ENCODE measurements around the gene SLC2A6. TPM values are rescaled to one million over a fixed set of nuclear protein-coding genes. Genes with fewer than 3 reads are reported as not detected.

Gene SLC2A6
- total RNA-seq, 1 experiment from 2014 or later: 10.6 TPM

DNA sequence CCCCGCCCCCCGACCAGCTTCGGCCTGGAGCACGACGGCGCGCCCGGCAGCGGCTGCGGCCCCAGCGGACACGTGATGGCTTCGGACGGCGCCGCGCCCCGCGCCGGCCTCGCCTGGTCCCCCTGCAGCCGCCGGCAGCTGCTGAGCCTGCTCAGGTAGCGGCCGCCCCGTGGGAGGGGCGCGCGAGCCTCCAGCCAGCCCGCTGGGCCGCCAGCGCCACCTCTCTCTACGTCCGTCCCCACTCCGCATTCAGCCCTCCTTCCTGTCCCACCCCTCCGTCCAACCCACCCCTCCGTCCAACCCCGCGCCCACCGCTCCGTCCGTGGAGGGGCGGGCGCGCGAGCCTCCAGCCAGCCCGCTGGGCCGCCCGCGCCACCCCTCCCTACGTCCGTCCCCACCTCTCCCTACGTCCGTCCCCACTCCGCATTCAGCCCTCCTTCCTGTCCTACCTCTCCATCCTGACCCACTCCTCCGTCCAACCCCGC is 50.2 kb downstream of the SLC2A6 start:
- H3K9ac ChIP-seq (ENCODE audit: low read length): no peak overlapping the region
- H2AFZ ChIP-seq (ENCODE audit: low read length): no peak overlapping the region
- H3K79me2 ChIP-seq (ENCODE audit: low read length): no peaks in the 10 kb centered on the region
- H3K4me2 ChIP-seq (ENCODE audit: low read depth, low read length, poor library complexity, severe bottlenecking): no peak overlapping the region
- H3K4me3 ChIP-seq (ENCODE audit: low read length): no peak overlapping the region
- H3K4me1 ChIP-seq (ENCODE audit: low read length): no peaks in the 10 kb centered on the region
- H3K9me3 ChIP-seq (ENCODE audit: low read length): no peaks in the 10 kb centered on the region
- no peaks in the 10 kb centered on the region for H3K27me3 ChIP-seq (ENCODE audit: low read length)
- H3K27ac ChIP-seq (ENCODE audit: low read length): no peak overlapping the region
- no peaks in the 10 kb centered on the region for H4K20me1 ChIP-seq (ENCODE audit: insufficient read depth, low read depth, low read length)
- no peak for DNase-seq
- H3K36me3 ChIP-seq (ENCODE audit: insufficient read depth, low read length): no peaks in the 10 kb centered on the region
- H3K9me2 ChIP-seq (replicated peaks; ENCODE audit: insufficient read depth, low read length): no peaks in the 10 kb centered on the region

DNA sequence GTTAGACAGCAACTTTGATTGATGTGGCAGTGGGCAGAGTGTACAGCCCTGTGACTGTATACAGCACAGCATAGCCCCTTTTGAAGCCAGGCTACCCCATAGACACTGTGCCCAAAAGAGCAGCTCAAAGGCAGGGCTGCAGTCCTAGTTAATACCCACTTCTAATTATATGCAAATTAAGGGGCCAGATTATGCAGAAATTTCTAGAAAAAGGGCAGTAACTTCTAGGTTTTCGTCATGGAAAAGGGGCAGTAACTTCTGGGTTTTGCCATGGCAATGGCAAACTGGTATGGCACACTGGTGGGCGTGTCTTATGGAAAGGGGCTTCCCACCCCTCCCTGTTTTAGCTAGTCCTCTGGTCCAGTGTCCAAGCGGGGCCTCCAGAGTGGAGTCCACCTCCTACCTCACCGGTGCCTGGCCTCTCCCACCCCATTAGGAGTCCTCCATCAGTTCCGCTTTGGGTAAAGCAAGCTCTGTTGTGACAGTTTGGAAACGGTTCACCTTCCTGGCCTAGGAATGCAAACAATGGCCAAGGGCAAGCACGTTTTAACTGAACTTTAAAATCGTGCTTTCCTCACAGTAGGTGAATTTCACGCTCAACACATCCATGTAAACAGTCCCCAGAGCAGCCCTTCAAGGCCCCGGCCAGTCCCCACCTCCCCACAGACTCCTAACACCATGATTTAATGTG is 51.1 kb downstream of the SLC2A6 start:
- Histone ChIP-seq H3K4me1 (ENCODE audit: low read length) (no peaks in the 10 kb centered on the region), H3K27ac (ENCODE audit: low read length) (no peak overlapping the region), H3K9me3 (ENCODE audit: low read length) (no peaks in the 10 kb centered on the region), H3K4me2 (ENCODE audit: low read depth, low read length, poor library complexity, severe bottlenecking) (no peak overlapping the region), H3K4me3 (ENCODE audit: low read length) (no peak overlapping the region), H3K79me2 (ENCODE audit: low read length) (no peaks in the 10 kb centered on the region), H3K27me3 (ENCODE audit: low read length) (no peaks in the 10 kb centered on the region), H3K9me2 (replicated peaks; ENCODE audit: insufficient read depth, low read length) (no peaks in the 10 kb centered on the region), H3K36me3 (ENCODE audit: insufficient read depth, low read length) (no peaks in the 10 kb centered on the region), H3K9ac (ENCODE audit: low read length) (no peak overlapping the region), H2AFZ (ENCODE audit: low read length) (no peak overlapping the region), H4K20me1 (ENCODE audit: insufficient read depth, low read depth, low read length) (no peaks in the 10 kb centered on the region)
- no peak for DNase-seq

DNA sequence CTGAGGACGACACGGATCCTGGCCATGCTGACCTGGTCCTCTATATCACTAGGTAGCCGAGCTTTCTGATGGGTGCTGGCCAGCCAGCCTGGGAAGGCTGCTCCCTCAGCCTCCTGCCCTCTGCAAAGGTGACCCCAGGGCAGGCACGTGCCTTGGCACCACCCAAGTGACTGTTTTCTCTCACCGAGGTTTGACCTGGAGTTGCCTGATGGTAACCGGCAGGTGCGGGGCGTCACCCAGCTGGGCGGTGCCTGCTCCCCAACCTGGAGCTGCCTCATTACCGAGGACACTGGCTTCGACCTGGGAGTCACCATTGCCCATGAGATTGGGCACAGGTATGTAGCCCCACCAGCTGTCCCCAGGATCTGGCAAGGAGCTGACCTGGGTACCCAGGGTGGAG is 52.9 kb downstream of the SLC2A6 start:
- no peak overlapping the region for H3K9ac ChIP-seq (ENCODE audit: low read length)
- no peak overlapping the region for H3K27ac ChIP-seq (ENCODE audit: low read length)

DNA sequence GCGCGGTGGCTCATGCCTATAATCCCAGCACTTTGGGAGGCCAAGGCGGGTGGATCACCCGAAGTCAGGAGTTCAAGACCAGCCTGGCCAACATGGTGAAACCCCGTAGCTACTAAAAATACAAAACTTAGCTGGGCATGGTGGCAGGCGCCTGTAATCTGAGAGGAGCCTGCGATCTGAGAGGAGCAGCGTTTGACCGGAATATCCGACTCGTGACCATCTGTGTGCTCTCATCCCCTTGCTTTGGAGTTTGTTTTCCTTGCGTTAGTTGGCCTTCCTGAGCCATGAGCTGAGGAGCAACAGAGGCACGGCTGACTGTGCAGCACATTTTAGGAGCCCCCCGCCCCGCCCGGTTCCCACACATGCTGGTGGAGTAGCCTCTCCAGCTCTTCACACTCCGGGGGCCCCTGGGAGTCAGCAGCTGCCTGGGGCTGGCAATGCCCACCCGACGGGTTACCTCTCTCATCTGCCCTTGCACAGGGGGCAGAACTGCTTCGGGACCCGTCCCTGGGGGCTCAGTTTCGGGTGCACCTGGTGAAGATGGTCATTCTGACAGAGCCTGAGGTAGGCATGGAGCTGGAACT is 53.8 kb downstream of the SLC2A6 start:
- H3K4me3 ChIP-seq (ENCODE audit: low read length): no peak overlapping the region
- H3K4me2 ChIP-seq (ENCODE audit: low read depth, low read length, poor library complexity, severe bottlenecking): no peak overlapping the region
- peaks cover 12% of the 10 kb centered on the region for H3K4me1 ChIP-seq (ENCODE audit: low read length)
- H3K79me2 ChIP-seq (ENCODE audit: low read length): no peaks in the 10 kb centered on the region
- H3K9ac ChIP-seq (ENCODE audit: low read length): no peak overlapping the region
- H3K9me3 ChIP-seq (ENCODE audit: low read length): no peaks in the 10 kb centered on the region
- no peaks in the 10 kb centered on the region for H4K20me1 ChIP-seq (ENCODE audit: insufficient read depth, low read depth, low read length)
- H3K27me3 ChIP-seq (ENCODE audit: low read length): no peaks in the 10 kb centered on the region
- H3K36me3 ChIP-seq (ENCODE audit: insufficient read depth, low read length): no peaks in the 10 kb centered on the region
- H3K9me2 ChIP-seq (replicated peaks; ENCODE audit: insufficient read depth, low read length): no peaks in the 10 kb centered on the region
- H2AFZ ChIP-seq (ENCODE audit: low read length): no peak overlapping the region
- DNase-seq: no peak
- H3K27ac ChIP-seq (ENCODE audit: low read length): no peak overlapping the region

More for the DNA sequence above, 52.9 kb downstream of the SLC2A6 start:
- Histone ChIP-seq H3K4me2 (ENCODE audit: low read depth, low read length, poor library complexity, severe bottlenecking) (no peak overlapping the region), H4K20me1 (ENCODE audit: insufficient read depth, low read depth, low read length) (no peaks in the 10 kb centered on the region), H3K9me2 (replicated peaks; ENCODE audit: insufficient read depth, low read length) (no peaks in the 10 kb centered on the region), H3K9me3 (ENCODE audit: low read length) (no peaks in the 10 kb centered on the region), H3K27me3 (ENCODE audit: low read length) (no peaks in the 10 kb centered on the region), H3K79me2 (ENCODE audit: low read length) (no peaks in the 10 kb centered on the region), H3K4me3 (ENCODE audit: low read length) (no peak overlapping the region), H3K36me3 (ENCODE audit: insufficient read depth, low read length) (no peaks in the 10 kb centered on the region), H2AFZ (ENCODE audit: low read length) (no peak overlapping the region), H3K4me1 (ENCODE audit: low read length) (peaks cover 4% of the 10 kb centered on the region; the same call in 1 of the 2 replicates)
- no peak for DNase-seq

DNA sequence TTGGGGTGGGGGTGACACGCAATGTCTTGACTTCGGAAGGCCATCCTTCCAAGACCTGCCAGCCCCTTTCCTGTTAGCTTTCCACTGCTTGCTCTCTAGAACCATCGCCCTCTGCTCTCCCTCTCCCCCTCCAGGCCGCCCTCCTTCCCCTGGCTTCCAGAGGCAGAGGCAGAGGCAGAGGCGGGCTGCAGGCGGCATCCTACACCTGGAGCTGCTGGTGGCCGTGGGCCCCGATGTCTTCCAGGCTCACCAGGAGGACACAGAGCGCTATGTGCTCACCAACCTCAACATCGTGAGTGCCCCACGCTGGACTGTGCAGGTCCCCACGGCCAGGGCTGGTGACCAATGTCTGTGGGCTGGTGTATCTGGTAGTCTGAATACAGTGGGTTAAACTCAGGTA is 54.7 kb downstream of the SLC2A6 start:
- Histone ChIP-seq H4K20me1 (ENCODE audit: insufficient read depth, low read depth, low read length) (no peaks in the 10 kb centered on the region), H3K36me3 (ENCODE audit: insufficient read depth, low read length) (no peaks in the 10 kb centered on the region), H3K27ac (ENCODE audit: low read length) (no peak overlapping the region), H3K4me2 (ENCODE audit: low read depth, low read length, poor library complexity, severe bottlenecking) (no peak overlapping the region), H3K9ac (ENCODE audit: low read length) (no peak overlapping the region), H3K4me3 (ENCODE audit: low read length) (no peak overlapping the region), H3K9me2 (replicated peaks; ENCODE audit: insufficient read depth, low read length) (no peaks in the 10 kb centered on the region), H3K79me2 (ENCODE audit: low read length) (no peaks in the 10 kb centered on the region), H3K27me3 (ENCODE audit: low read length) (no peaks in the 10 kb centered on the region), H2AFZ (ENCODE audit: low read length) (no peak overlapping the region), H3K9me3 (ENCODE audit: low read length) (no peaks in the 10 kb centered on the region), H3K4me1 (ENCODE audit: low read length) (peaks cover 18% of the 10 kb centered on the region)
- DNase-seq: no peak

DNA sequence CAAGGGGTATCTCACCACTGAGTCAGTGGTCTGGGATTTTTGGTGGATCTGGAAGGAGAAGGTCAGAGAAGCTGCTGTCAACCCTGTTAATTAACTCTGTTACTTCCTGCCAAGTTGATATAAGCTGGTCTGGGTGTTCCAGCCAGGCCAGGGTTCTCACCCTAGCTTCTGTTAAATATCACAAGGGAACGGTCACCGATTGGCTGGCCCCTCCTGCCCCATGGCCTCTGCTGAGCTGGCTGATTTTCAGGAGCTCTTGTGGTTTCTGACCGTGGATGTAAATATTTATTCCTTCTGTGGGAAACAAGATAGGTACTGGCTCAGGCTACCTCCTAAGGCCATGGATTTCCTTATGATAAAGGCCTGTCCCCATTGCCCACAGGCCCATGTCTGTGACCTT is 55.7 kb downstream of the SLC2A6 start:
- Histone ChIP-seq H2AFZ (ENCODE audit: low read length) (no peak overlapping the region), H3K27me3 (ENCODE audit: low read length) (no peaks in the 10 kb centered on the region), H4K20me1 (ENCODE audit: insufficient read depth, low read depth, low read length) (no peaks in the 10 kb centered on the region), H3K27ac (ENCODE audit: low read length) (no peak overlapping the region), H3K9ac (ENCODE audit: low read length) (no peak overlapping the region), H3K36me3 (ENCODE audit: insufficient read depth, low read length) (no peaks in the 10 kb centered on the region), H3K4me3 (ENCODE audit: low read length) (no peak overlapping the region), H3K9me2 (replicated peaks; ENCODE audit: insufficient read depth, low read length) (no peaks in the 10 kb centered on the region), H3K4me1 (ENCODE audit: low read length) (peaks cover 27% of the 10 kb centered on the region), H3K79me2 (ENCODE audit: low read length) (peaks cover 3% of the 10 kb centered on the region; the same call in 1 of the 2 replicates), H3K4me2 (ENCODE audit: low read depth, low read length, poor library complexity, severe bottlenecking) (no peak overlapping the region), H3K9me3 (ENCODE audit: low read length) (no peaks in the 10 kb centered on the region)
- no peak for DNase-seq

DNA sequence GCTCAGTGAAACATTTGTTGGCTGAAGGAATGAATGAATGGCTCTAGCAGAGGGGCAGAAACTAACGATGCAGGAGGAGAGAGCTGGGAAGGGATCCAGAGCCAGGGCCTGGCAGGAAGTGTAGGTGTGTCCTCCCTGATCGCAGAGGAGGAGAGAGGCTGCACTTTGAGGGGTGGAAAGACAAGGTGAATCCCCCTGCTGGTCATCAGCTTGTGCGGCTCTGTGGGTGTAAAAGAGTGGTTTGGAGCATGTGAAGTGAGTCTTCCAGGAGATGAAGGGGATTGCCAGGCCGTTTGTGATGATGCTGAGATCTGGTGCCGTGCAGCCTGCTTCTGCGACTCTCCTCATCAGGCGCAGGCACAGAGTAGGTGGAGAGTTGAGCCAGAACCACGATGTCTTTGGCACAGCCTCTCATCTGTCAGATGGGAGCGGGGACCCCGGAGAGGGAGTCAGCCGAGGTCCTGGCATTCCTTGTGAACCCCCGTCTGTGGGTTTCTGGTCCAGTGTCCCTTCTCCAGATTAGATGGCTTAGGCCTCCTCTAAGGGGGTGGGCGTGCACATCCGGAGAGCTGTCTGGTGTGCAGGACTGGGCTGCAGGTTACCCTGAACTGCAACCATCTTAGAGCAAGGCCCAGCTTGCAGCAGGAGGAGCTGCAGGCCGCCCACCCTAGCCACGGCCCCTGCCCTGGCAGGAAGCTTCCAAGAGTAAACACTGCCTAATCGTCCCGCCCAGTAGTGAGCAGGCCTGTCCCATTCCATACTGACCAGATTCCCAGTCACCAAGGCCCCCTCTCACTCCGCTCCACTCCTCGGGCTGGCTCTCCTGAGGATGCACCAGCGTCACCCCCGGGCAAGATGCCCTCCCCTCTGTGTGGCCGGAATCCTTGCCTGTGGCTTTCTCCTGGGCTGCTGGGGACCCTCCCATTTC is 57.0 kb downstream of the SLC2A6 start, which contains the start of gene ADAMTS13:
ADAMTS13 (plus strand) TSS at position 753 of the 928 bp plus-strand sequence; CDS start at position 830, 77 bp downstream.
- peak; percentile 65 for DNase-seq
- no peak within 1 kb of the TSS for H3K4me2 ChIP-seq (ENCODE audit: low read depth, low read length, poor library complexity, severe bottlenecking)

More for the DNA sequence above, 57.0 kb downstream of the SLC2A6 start, which contains the start of gene ADAMTS13:
- no peaks in the 10 kb centered on the region for H3K9me2 ChIP-seq (replicated peaks; ENCODE audit: insufficient read depth, low read length)
- no peaks in the 10 kb centered on the region for H3K27me3 ChIP-seq (ENCODE audit: low read length)
- 0 out of 2 replicates have a peak within 1 kb of the TSS, but pooled peaks have one; percentile 10 for H2AFZ ChIP-seq (ENCODE audit: low read length)
- no peaks in the 10 kb centered on the region for H4K20me1 ChIP-seq (ENCODE audit: insufficient read depth, low read depth, low read length)
- H3K36me3 ChIP-seq (ENCODE audit: insufficient read depth, low read length): no peaks in the 10 kb centered on the region
- H3K79me2 ChIP-seq (ENCODE audit: low read length): peaks cover 13% of the 10 kb centered on the region
- H3K9me3 ChIP-seq (ENCODE audit: low read length): no peaks in the 10 kb centered on the region
- H3K4me1 ChIP-seq (ENCODE audit: low read length): peaks cover 28% of the 10 kb centered on the region
- no peak within 1 kb of the TSS for H3K4me3 ChIP-seq (ENCODE audit: low read length)
- H3K27ac ChIP-seq (ENCODE audit: low read length): no peak within 1 kb of the TSS
- peak within 1 kb of the TSS; percentile 35 for H3K9ac ChIP-seq (ENCODE audit: low read length)
